SU-DHL-6 (cell line): ENCODE data around the gene KCNK2.

Source experiments
- H2AFZ ChIP-seq: fragments of 200-600 bp; sonication (generic); 2 replicates; pipeline ENCODE4 v1.6.1; 2014; ENCODE audit warnings: low read depth, mild to moderate bottlenecking, moderate library complexity, mixed read lengths, antibody characterized with exemption, low read length; ENCODE audit not compliant: severe bottlenecking
- H3F3A ChIP-seq: fragments of 200-600 bp; shearing (Covaris generic); 2 replicates; pipeline ENCODE4 v1.6.0; 2016; ENCODE audit warnings: antibody characterized with exemption, mild to moderate bottlenecking; ENCODE audit not compliant: insufficient read depth
- H3K27ac ChIP-seq: fragments of 200-600 bp; sonication (generic); 2 replicates; pipeline ENCODE4 v1.5.1; 2016; ENCODE audit warnings: low read depth, mild to moderate bottlenecking, low read length, moderate library complexity, mixed read lengths
- H3K27me3 ChIP-seq: fragments of 200-600 bp; sonication (generic), shearing (Covaris generic); 2 replicates; pipeline ENCODE4 v1.6.0; 2014; ENCODE audit warnings: mild to moderate bottlenecking, low read length
- H3K36me3 ChIP-seq: fragments of 200-600 bp; sonication (generic); 2 replicates; pipeline ENCODE4 v1.6.1; 2014; ENCODE audit warnings: mild to moderate bottlenecking, low read length, mixed read lengths
- H3K4me2 ChIP-seq: fragments of 300-600, 200-600 bp; shearing (Covaris generic), sonication (generic); 2 replicates; pipeline ENCODE4 v1.6.0; 2014; ENCODE audit warnings: low read length, low read depth, mild to moderate bottlenecking; ENCODE audit not compliant: poor library complexity, severe bottlenecking
- H3K4me3 ChIP-seq: fragments of 200-600 bp; sonication (generic); 2 replicates; pipeline ENCODE4 v1.5.1; 2014; ENCODE audit warnings: antibody characterized with exemption, low read length, mild to moderate bottlenecking, mixed read lengths; ENCODE audit not compliant: insufficient read depth, poor library complexity, severe bottlenecking
- H3K79me2 ChIP-seq: fragments of 200-600 bp; sonication (generic); 2 replicates; pipeline ENCODE4 v1.6.1; 2014; ENCODE audit warnings: mild to moderate bottlenecking, low read length, moderate library complexity; ENCODE audit not compliant: insufficient read depth
- H3K9ac ChIP-seq: fragments of 200-600 bp; sonication (generic); 2 replicates; pipeline ENCODE4 v1.7.0; 2014; ENCODE audit warnings: mild to moderate bottlenecking, low read length
- H3K9me2 ChIP-seq: fragments of 200-600 bp; sonication (generic); replicated peaks from 2 replicates; pipeline ENCODE4 v1.6.1; 2014; ENCODE audit warnings: low read length; ENCODE audit not compliant: insufficient read depth
- H3K9me3 ChIP-seq: fragments of 200-600 bp; sonication (generic); 2 replicates; pipeline ENCODE4 v1.6.1; 2014; ENCODE audit warnings: low read length, mixed read lengths; ENCODE audit not compliant: insufficient read depth
- H4K20me1 ChIP-seq: fragments of 200-600 bp; sonication (generic); 2 replicates; pipeline ENCODE4 v1.6.1; 2014; ENCODE audit warnings: low read depth, mild to moderate bottlenecking, antibody characterized with exemption, low read length, moderate library complexity, mixed read lengths
- CTCF ChIP-seq: fragments of 200-600 bp; sonication (generic); IDR thresholded peaks from one replicate; pipeline ENCODE4 v1.5.1; 2017; ENCODE audit warnings: antibody characterized with exemption, mild to moderate bottlenecking, low read length, moderate library complexity; ENCODE audit not compliant: insufficient read depth, poor library complexity, severe bottlenecking
- EZH2phosphoT487 ChIP-seq: fragments of 200-600 bp; sonication (generic), shearing (Covaris generic); conservative IDR thresholded peaks from 2 replicates; pipeline ENCODE4 v1.6.1; 2018; ENCODE audit warnings: mild to moderate bottlenecking, antibody characterized with exemption, low read length, moderate library complexity, mixed read lengths

KCNK2 gene

DNA sequence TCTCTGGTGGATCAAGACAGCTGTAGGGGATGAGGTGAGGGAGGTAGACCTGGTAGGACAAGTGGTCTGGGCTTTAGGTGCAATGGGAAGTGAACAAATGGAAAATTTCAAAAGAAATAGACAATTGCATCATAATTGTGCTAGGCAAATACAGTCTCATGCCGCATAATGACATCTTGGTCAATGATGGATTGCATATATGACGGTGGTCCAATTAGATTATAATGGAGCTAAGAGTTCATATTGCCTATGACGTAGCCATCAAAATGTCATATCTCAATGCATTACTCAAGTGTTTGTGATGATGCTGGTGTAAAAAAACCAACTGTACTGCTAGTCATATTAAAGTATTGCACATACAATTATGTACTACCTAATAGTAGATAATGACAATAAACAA, 19.0 kb downstream of the KCNK2 start:
- Histone ChIP-seq H4K20me1 (no peaks in the 10 kb centered on the region), H3K4me2 (no peak overlapping the region), H3K36me3 (no peaks in the 10 kb centered on the region), H3F3A (no peaks in the 10 kb centered on the region), H3K79me2 (no peaks in the 10 kb centered on the region), H3K9me3 (no peaks in the 10 kb centered on the region), H3K27ac (no peak overlapping the region), H3K27me3 (no peaks in the 10 kb centered on the region), H3K9me2 (no peaks in the 10 kb centered on the region), H2AFZ (no peak overlapping the region), H3K4me3 (no peak overlapping the region), H3K9ac (no peak overlapping the region)
- TF ChIP-seq CTCF (no peak), EZH2phosphoT487 (no peak)

DNA sequence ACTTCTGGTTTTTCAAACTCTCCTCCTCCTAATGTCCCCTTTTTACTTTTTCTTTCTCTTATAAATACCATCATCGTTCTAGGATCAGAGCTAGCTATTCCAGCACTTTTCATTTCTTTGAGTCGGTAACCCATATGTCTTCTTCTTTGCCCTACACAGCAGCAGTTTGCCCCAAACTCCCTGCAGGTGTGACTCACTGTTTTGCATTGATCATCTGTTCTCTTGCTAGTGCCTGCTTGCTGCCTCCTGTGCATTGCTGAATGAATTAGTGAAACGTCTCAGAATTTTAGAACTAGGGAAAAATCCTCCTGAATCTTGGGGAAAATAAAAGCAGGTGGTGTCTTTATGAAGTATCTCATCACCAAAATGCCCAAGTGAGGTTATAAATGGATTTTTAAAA, 21.7 kb downstream of the KCNK2 start:
- no peak overlapping the region for H3K4me2 ChIP-seq
- H3K27ac ChIP-seq = no peak overlapping the region
- no peaks in the 10 kb centered on the region for H3K27me3 ChIP-seq
- H3K9me3 ChIP-seq = no peaks in the 10 kb centered on the region
- H3K9ac ChIP-seq = no peak overlapping the region
- H3F3A ChIP-seq = no peaks in the 10 kb centered on the region
- TF ChIP-seq CTCF (no peak), EZH2phosphoT487 (no peak)
- no peak overlapping the region for H3K4me3 ChIP-seq
- no peaks in the 10 kb centered on the region for H3K36me3 ChIP-seq
- H3K9me2 ChIP-seq = no peaks in the 10 kb centered on the region
- no peak overlapping the region for H2AFZ ChIP-seq
- H4K20me1 ChIP-seq = no peaks in the 10 kb centered on the region
- no peaks in the 10 kb centered on the region for H3K79me2 ChIP-seq

GRCh38 chr1:215106067-215106466, 23.5 kb downstream of the KCNK2 start:
- no peak overlapping the region for H3K4me3 ChIP-seq
- H3K27me3 ChIP-seq = no peaks in the 10 kb centered on the region
- no peak overlapping the region for H2AFZ ChIP-seq
- no peak for TF ChIP-seq EZH2phosphoT487
- H4K20me1 ChIP-seq = no peaks in the 10 kb centered on the region
- no peak overlapping the region for H3K4me2 ChIP-seq
- no peaks in the 10 kb centered on the region for H3K79me2 ChIP-seq
- H3K9me2 ChIP-seq = no peaks in the 10 kb centered on the region
- H3K9me3 ChIP-seq = no peaks in the 10 kb centered on the region
- no peak overlapping the region for H3K27ac ChIP-seq
- H3K36me3 ChIP-seq = no peaks in the 10 kb centered on the region
- H3F3A ChIP-seq = no peaks in the 10 kb centered on the region
- H3K9ac ChIP-seq = no peak overlapping the region

DNA sequence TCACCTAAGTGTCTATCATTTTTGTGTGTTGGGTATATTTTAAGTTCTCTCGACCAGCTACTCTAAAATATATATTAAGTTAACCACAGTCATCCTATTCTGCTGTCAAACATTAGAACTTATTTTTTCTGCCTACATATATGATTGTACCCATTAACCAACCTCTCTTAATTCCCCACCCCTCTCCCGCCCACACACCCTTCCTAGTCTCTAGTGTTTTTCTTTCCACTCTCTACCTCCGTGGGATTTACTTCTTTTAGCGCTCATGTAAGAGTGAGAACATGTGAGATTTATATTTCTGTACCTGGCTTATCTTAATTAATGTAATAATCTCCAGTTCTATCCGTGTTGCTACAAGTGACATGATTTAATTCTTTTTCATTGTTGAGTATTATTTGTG, 26.6 kb downstream of the KCNK2 start:
- H3K9me2 ChIP-seq = no peaks in the 10 kb centered on the region
- H3K9ac ChIP-seq = no peak overlapping the region
- no peaks in the 10 kb centered on the region for H3K27me3 ChIP-seq
- H3K36me3 ChIP-seq = no peaks in the 10 kb centered on the region
- H3K4me3 ChIP-seq = no peak overlapping the region
- H3F3A ChIP-seq = no peaks in the 10 kb centered on the region
- no peak overlapping the region for H3K4me2 ChIP-seq
- H3K79me2 ChIP-seq = no peaks in the 10 kb centered on the region
- no peaks in the 10 kb centered on the region for H3K9me3 ChIP-seq
- TF ChIP-seq EZH2phosphoT487 = no peak
- TF ChIP-seq CTCF = no peak
- no peaks in the 10 kb centered on the region for H4K20me1 ChIP-seq
- H2AFZ ChIP-seq = no peak overlapping the region
- H3K27ac ChIP-seq = no peak overlapping the region
